ENCODE data around the gene CEP350.
A peak's percentile ranks its signal among the peaks of the same experiment; 100 is the strongest.
"Not testable (repeated sequence)": the region's sequence is repeated elsewhere in the genome, so short reads cannot be mapped to it uniquely, and the experiment has no call there.

Gene CEP350

GRCh38 chr1:180130651-180131050, 176.0 kb downstream of the CEP350 start:
- DNase-seq, result no peak

- DNase-seq, result no peak
Observed at GRCh38 chr1:180131510-180131909, 176.9 kb downstream of the CEP350 start.

GRCh38 chr1:180133193-180133592, 178.6 kb downstream of the CEP350 start:
- DNase-seq, result no peak

- DNase-seq, result not testable (repeated sequence)
Observed at GRCh38 chr1:180133688-180134087, 179.1 kb downstream of the CEP350 start.

- DNase-seq, result no peak
Observed at GRCh38 chr1:180135535-180135934, 180.9 kb downstream of the CEP350 start.

GRCh38 chr1:180136331-180136967, 181.8 kb downstream of the CEP350 start:
- no peak for DNase-seq

- no peak for DNase-seq
Observed at GRCh38 chr1:180136968-180137356, 182.4 kb downstream of the CEP350 start.

GRCh38 chr1:180137776-180138175, 183.2 kb downstream of the CEP350 start:
- no peak for DNase-seq

- DNase-seq, result no peak
Observed at GRCh38 chr1:180141381-180141934, 186.8 kb downstream of the CEP350 start.

GRCh38 chr1:180143359-180143758, 188.7 kb downstream of the CEP350 start:
- DNase-seq, result no peak

GRCh38 chr1:180144659-180145357, 190.2 kb downstream of the CEP350 start:
- DNase-seq, result no peak

- no peak for DNase-seq
Observed at GRCh38 chr1:180145446-180145845, 190.8 kb downstream of the CEP350 start.

- no peak for DNase-seq
Observed at GRCh38 chr1:180150982-180151381, 196.4 kb downstream of the CEP350 start.

GRCh38 chr1:180151508-180151907, 196.9 kb downstream of the CEP350 start:
- no peak for DNase-seq

- no peak for DNase-seq
Observed at GRCh38 chr1:180152588-180152987, 198.0 kb downstream of the CEP350 start.

- DNase-seq, result no peak
Observed at GRCh38 chr1:180153032-180153431, 198.4 kb downstream of the CEP350 start.

GRCh38 chr1:180154003-180154324, 199.4 kb downstream of the CEP350 start:
- no peak for DNase-seq

GRCh38 chr1:180154325-180155181, 199.9 kb downstream of the CEP350 start, which contains the start of gene QSOX1:
QSOX1 (plus strand) TSS chr1:180154869; CDS start chr1:180154908, 39 bp downstream.
- DNase-seq, result peak; percentile 92

GRCh38 chr1:180155182-180155682, 200.6 kb downstream of the CEP350 start:
- no peak for DNase-seq

GRCh38 chr1:180156201-180156600, 201.6 kb downstream of the CEP350 start:
- no peak for DNase-seq

- no peak for DNase-seq
Observed at GRCh38 chr1:180156631-180157091, 202.1 kb downstream of the CEP350 start.

- DNase-seq, result no peak
Observed at GRCh38 chr1:180157108-180157507, 202.5 kb downstream of the CEP350 start.

- DNase-seq, result no peak
Observed at GRCh38 chr1:180157576-180158057, 203.0 kb downstream of the CEP350 start.
